NB4 (cell line): ENCODE data around the gene SELP.

Source experiments
- MYC ChIP-seq: IDR thresholded peaks from 2 replicates; pipeline ENCODE4 v1.6.1; 2011; ENCODE audit warnings: low read depth, low read length
- POLR2A ChIP-seq: IDR thresholded peaks from 2 replicates; pipeline ENCODE4 v1.6.1; 2011; ENCODE audit warnings: mild to moderate bottlenecking; ENCODE audit not compliant: insufficient read length; ENCODE audit errors: extremely low read depth
- TF ChIP-seq, protein P1 (sequence below): IDR thresholded peaks from one replicate; pipeline ENCODE4 v1.5.1; 2012; ENCODE audit warnings: low read depth, low read length
- TF ChIP-seq, protein P2 (sequence below): IDR thresholded peaks from 2 replicates; pipeline ENCODE4 v1.6.1; 2011; ENCODE audit warnings: low read depth, low read length

DNA sequence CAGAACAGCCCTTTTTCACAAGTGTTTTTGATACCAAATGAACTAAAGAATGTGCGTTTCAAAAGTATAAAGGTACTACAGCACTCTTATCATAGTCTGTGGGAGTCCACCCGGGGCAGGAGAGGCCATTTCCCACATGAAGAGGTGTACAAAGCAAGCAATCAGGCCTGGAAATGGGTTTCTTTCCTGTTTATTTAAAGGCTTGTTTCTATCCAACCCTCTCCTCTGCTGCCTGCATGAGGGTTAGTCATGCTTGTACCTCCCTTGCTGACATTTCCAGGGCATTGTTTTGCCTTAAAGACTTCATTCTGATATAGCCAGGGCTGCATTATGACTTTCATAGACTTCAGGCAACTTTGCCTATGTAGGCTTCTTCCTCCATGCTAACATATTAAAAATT lies 11.6 kb downstream of the SELP start:
- no peak for TF ChIP-seq MYC
- TF ChIP-seq, protein P1, sequence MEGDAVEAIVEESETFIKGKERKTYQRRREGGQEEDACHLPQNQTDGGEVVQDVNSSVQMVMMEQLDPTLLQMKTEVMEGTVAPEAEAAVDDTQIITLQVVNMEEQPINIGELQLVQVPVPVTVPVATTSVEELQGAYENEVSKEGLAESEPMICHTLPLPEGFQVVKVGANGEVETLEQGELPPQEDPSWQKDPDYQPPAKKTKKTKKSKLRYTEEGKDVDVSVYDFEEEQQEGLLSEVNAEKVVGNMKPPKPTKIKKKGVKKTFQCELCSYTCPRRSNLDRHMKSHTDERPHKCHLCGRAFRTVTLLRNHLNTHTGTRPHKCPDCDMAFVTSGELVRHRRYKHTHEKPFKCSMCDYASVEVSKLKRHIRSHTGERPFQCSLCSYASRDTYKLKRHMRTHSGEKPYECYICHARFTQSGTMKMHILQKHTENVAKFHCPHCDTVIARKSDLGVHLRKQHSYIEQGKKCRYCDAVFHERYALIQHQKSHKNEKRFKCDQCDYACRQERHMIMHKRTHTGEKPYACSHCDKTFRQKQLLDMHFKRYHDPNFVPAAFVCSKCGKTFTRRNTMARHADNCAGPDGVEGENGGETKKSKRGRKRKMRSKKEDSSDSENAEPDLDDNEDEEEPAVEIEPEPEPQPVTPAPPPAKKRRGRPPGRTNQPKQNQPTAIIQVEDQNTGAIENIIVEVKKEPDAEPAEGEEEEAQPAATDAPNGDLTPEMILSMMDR = no peak
- no peak for TF ChIP-seq POLR2A
- TF ChIP-seq, protein P2, sequence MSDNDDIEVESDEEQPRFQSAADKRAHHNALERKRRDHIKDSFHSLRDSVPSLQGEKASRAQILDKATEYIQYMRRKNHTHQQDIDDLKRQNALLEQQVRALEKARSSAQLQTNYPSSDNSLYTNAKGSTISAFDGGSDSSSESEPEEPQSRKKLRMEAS = no peak
